ENCODE results near the gene MACROH2A2. TPM values are rescaled to one million over a fixed set of nuclear protein-coding genes. Genes with fewer than 3 reads are reported as not detected.
"Not testable (repeated sequence)": the region's sequence is repeated elsewhere in the genome, so short reads cannot be mapped to it uniquely, and the experiment has no call there.

Gene MACROH2A2
- total RNA-seq, 2 experiments from 2014 or later, result 3.6 to 3.9 TPM

- CTCF ChIA-PET, result no interaction called here
- POLR2A ChIA-PET, result no interaction called here
- H3K27me3 Mint-ChIP-seq, result peaks cover 7% of the 10 kb centered on the region
- DNase-seq (no peak), ATAC-seq (no peak)
- peaks cover 15% of the 10 kb centered on the region for H3K9me3 Mint-ChIP-seq
- no peak overlapping the region for H3K27ac Mint-ChIP-seq
- no peak overlapping the region for H3K4me3 Mint-ChIP-seq
- peaks cover 2% of the 10 kb centered on the region for H3K36me3 Mint-ChIP-seq (ENCODE audit: low read depth)
- intact Hi-C loops (cut with micrococcal nuclease), result no loop called here
- no peak for TF ChIP-seq CTCF (IDR thresholded peaks at IDR 0.05)
- no peaks in the 10 kb centered on the region for H3K4me1 Mint-ChIP-seq (ENCODE audit: low read depth)
Observed at GRCh38 chr10:70034232-70034631, 18.4 kb upstream of the MACROH2A2 start.

- CTCF ChIA-PET, result interaction anchor here (0.6 to 1.1 kb wide), 2 partner anchors 77 to 348 kb away, joined by 3 to 4 read pairs; no protein-coding TSS in a partner anchor
- intact Hi-C loops (cut with micrococcal nuclease), result no loop called here
- TF ChIP-seq CTCF (IDR thresholded peaks at IDR 0.05), result no peak
- Mint-ChIP-seq H3K9me3 (peaks cover 11% of the 10 kb centered on the region), H3K27ac (no peak overlapping the region), H3K27me3 (peaks cover 7% of the 10 kb centered on the region), H3K4me3 (no peak overlapping the region), H3K36me3 (ENCODE audit: low read depth) (peaks cover 2% of the 10 kb centered on the region), H3K4me1 (ENCODE audit: low read depth) (no peaks in the 10 kb centered on the region)
- ATAC-seq, result no peak
- no peak for DNase-seq
- POLR2A ChIA-PET, result no interaction called here
Observed at GRCh38 chr10:70035531-70035930, 17.1 kb upstream of the MACROH2A2 start.

GRCh38 chr10:70038923-70039322 is 13.7 kb upstream of the MACROH2A2 start:
- no peak for DNase-seq
- no peak overlapping the region for H3K27ac Mint-ChIP-seq
- no peak for ATAC-seq
- intact Hi-C loops (cut with micrococcal nuclease), result no loop called here
- CTCF ChIA-PET, result no interaction called here
- no peak for TF ChIP-seq CTCF (IDR thresholded peaks at IDR 0.05)
- peaks cover 14% of the 10 kb centered on the region for H3K9me3 Mint-ChIP-seq
- no peaks in the 10 kb centered on the region for H3K4me1 Mint-ChIP-seq (ENCODE audit: low read depth)
- H3K4me3 Mint-ChIP-seq, result no peak overlapping the region
- POLR2A ChIA-PET, result no interaction called here
- no peaks in the 10 kb centered on the region for H3K36me3 Mint-ChIP-seq (ENCODE audit: low read depth)
- peaks cover 11% of the 10 kb centered on the region for H3K27me3 Mint-ChIP-seq

GRCh38 chr10:70041016-70041415 is 11.6 kb upstream of the MACROH2A2 start:
- peaks cover 14% of the 10 kb centered on the region for H3K9me3 Mint-ChIP-seq
- no peaks in the 10 kb centered on the region for H3K4me1 Mint-ChIP-seq (ENCODE audit: low read depth)
- ATAC-seq (no peak), DNase-seq (no peak)
- intact Hi-C loops (cut with micrococcal nuclease), result no loop called here
- CTCF ChIA-PET, result no interaction called here
- no peaks in the 10 kb centered on the region for H3K36me3 Mint-ChIP-seq (ENCODE audit: low read depth)
- no peak overlapping the region for H3K27ac Mint-ChIP-seq
- H3K4me3 Mint-ChIP-seq, result no peak overlapping the region
- POLR2A ChIA-PET, result interaction anchor here (0.7 kb wide), 1 partner anchor 1211 kb away, joined by 3 read pairs; no protein-coding TSS in a partner anchor
- H3K27me3 Mint-ChIP-seq, result peaks cover 9% of the 10 kb centered on the region
- TF ChIP-seq CTCF (IDR thresholded peaks at IDR 0.05), result no peak

- H3K27ac Mint-ChIP-seq, POLR2A ChIA-PET: not testable (repeated sequence)
Observed at GRCh38 chr10:70041739-70042138, 10.9 kb upstream of the MACROH2A2 start.

GRCh38 chr10:70047066-70047465 is 5.6 kb upstream of the MACROH2A2 start:
- CTCF ChIA-PET; intact Hi-C loops (cut with micrococcal nuclease); H3K36me3 Mint-ChIP-seq (ENCODE audit: low read depth); H3K9me3 Mint-ChIP-seq; H3K4me3 Mint-ChIP-seq; DNase-seq; ATAC-seq; POLR2A ChIA-PET; H3K4me1 Mint-ChIP-seq (ENCODE audit: low read depth); H3K27ac Mint-ChIP-seq: not testable (repeated sequence)
- H3K27me3 Mint-ChIP-seq, result peaks cover 20% of the 10 kb centered on the region

More at GRCh38 chr10:70041739-70042138, 10.9 kb upstream of the MACROH2A2 start:
- H3K27me3 Mint-ChIP-seq; CTCF ChIA-PET; H3K4me3 Mint-ChIP-seq; intact Hi-C loops (cut with micrococcal nuclease); DNase-seq; ATAC-seq; H3K36me3 Mint-ChIP-seq (ENCODE audit: low read depth); H3K4me1 Mint-ChIP-seq (ENCODE audit: low read depth): not testable (repeated sequence)
- H3K9me3 Mint-ChIP-seq, result peaks cover 14% of the 10 kb centered on the region
